Measurements from ENCODE around the gene EXOC3L4.

The EXOC3L4 gene

GRCh38 chr14:103133210-103134140 lies 39.0 kb downstream of the EXOC3L4 start:
- no peak for DNase-seq (ENCODE audit: low read depth)

DNA sequence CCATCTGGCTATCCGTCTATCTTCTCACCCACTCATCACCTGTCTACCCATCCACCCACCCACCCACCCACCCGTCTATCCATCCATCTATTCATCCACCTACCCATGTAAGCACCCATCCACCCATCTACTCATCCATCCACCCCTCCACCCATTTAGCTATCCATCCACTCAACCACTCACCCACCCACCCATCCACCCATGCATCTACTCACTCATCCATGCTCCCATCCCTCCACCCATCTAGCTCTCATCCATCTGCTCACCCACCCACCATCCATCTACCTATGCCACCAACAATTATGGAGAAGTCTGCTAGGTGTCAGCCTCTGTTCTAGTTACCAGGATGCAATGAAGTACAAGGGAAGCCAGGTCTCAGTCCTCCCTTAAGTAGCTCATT lies 39.9 kb downstream of the EXOC3L4 start:
- no peak for DNase-seq (ENCODE audit: low read depth)

DNA sequence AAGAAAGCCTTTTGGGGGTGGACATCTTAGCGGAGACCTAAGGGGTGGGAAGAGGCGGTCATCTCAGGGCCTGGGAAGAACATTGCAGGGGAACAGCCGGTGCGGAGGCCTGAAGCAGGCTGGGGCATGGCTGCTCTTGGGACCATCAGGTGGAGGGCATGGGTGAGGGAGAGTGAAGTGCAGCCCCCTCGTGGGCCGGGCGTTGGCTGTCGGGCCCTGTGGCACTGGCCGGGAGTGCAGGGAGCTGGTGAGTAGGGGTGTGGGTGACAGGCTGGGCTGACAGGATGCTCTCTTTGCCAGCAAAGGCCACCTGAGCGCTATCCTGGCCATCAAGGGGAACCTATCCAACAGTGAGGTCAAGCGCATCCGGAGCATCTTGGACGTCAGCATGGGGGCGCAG lies 40.4 kb downstream of the EXOC3L4 start:
- no peak for DNase-seq (ENCODE audit: low read depth)

GRCh38 chr14:103135333-103136260 lies 41.1 kb downstream of the EXOC3L4 start:
- no peak for DNase-seq (ENCODE audit: low read depth)

DNA sequence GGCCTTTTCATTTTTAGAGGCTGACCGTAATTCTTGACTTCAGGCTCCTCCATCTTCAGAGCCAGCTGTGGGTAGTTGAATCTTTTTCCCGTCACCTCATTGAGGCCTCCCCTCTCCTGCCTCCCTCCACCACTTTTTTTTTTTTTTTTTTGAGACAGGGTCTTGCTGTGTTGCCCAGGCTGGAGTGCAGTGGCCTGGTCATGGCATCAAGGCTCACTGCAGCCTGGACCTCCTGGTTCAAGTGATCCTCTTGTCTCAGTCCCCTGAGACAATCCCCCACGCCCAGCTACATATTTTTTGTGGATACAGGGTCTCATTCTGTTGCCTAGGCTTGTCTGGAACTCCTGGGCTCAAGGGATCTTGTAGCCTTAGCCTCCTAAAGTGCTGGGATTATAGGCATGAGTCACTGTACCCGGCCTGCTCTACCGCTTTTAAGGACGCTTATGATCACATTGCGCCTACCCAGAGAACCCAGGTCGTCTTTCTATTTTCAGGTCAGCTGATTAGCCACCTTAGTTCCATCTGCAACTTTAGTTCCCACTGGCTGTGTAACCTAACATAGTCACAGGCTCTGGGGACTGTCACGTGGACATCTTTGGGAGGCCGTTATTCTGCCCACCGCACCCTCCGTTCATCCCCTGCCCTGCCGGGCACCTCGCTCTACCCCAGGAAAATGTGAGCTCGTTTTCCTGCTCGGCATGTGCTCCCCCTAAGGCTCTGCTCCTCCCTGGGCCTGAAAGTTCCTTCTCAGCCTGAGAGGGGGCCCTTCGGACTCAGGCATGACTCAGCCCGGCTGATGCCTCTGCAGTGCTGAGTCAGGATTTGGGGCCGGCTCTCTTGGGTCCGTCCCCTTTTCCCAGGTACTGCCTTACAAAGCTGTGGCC lies 42.1 kb downstream of the EXOC3L4 start:
- DNase-seq (ENCODE audit: low read depth): peak; percentile 68

DNA sequence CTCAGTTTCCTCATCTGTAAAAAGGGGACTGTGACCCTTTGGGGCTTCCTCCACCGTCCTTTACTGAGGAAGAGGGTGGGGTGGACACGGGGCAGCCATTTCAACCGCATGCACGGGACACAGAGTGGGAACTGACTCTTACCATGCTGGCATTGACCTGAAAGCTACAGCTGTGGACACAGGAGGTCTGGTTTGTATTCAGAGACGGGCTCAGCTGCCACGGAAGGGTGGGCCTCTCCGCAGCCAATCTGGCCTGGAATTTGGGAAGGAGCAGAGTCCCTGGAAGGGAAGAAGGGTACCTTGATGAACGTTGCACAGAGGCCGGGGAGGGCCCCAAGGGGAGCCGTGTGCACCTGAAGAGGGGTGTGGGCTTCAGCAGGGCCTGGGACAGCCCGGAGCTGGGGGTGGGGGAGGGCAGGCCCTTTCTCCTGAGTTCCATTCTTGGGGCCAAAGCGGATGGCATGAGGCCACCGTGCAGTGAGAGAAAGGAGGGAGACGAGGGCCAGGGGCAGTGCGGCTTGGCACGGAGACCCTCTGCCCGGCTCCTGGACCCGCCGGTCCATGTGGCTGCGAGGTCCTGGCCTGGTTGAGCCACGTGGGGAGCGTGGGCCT lies 43.3 kb downstream of the EXOC3L4 start:
- no peak for DNase-seq (ENCODE audit: low read depth)

DNA sequence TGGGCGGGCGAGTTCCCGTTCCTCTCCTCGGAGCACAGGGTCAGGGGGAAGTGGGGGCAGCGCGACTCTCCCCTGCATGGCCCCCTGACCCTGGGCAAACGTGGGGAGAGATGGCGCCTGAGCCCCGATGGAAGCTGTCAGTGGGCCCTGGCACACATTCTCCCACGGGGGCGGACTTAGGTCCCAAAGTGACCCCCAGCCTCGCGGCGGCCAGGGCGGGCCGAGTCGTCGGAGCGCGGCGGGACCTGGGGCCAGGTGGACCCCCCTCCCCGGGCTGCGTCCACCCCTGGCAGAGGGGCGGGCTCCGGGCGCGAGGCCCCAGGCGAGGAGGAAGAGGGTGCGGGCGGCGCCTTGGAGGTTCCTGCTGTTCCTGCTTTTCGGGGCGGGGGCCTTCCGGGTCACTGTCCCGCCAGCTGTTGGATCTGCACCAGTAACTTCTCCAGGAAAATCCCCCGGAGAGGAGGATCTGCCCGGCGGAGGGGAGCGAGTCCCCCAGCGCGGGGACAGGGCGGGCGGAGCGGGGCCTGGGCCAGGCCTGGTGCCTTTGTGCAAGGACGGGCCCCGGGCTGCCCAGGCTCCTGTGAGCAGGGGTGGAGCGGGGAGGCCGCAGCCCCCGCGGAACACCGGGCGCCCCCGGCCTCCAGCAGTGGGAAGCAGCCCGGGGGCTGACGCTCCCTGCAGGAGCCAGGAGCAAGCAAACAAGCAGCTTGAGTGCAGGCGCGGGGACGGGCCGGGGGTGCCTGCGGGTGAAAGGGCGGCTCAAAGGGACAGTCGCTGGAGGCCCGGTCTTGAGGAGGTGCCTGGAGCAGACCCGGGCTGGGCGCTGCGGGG lies 44.0 kb downstream of the EXOC3L4 start:
- DNase-seq (ENCODE audit: low read depth): no peak

GRCh38 chr14:103139132-103140025 lies 44.9 kb downstream of the EXOC3L4 start:
- DNase-seq (ENCODE audit: low read depth): no peak

DNA sequence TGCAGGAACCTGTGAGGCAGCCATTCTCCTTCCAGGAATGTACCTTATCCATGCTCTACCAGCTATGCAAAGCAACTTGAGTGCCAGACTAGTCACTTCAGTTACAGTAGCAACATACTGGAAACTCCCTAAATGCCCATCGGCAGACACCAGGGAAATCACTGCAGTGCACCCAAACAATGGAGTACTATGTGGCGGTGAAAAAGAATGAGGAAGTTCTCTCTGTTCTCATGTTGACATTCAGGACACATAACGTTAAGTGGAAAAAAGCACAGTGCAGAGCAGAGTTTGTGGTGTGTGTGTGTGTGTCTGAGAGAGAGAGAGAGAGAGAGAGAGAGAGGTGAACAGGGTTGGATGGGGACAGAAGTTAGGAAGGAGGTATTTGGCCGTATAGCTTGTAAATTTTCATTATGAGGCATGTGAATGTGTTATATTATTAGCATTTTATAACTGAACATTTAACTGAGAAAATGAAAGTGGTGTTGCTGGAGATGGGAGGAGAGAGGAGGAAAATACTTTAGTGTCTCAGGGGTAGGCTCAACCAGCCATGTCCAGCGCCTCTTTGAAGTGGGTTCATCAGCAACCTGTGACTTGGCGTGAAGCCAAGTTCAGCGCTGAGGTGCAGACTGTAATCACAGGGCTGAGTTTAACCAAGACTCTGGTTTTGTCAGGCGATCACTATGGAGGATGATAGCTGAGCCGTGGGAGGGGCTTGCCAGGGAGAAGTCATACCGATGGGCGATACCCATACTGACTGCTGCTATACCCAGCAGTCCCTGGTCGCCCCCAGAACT lies 46.0 kb downstream of the EXOC3L4 start:
- no peak for DNase-seq (ENCODE audit: low read depth)

GRCh38 chr14:103141117-103141796 lies 46.7 kb downstream of the EXOC3L4 start:
- DNase-seq (ENCODE audit: low read depth): peak; percentile 54

GRCh38 chr14:103142026-103142425 lies 47.5 kb downstream of the EXOC3L4 start:
- no peak for DNase-seq (ENCODE audit: low read depth)

- DNase-seq (ENCODE audit: low read depth): no peak
Measured at GRCh38 chr14:103142721-103143302, 48.3 kb downstream of the EXOC3L4 start.

- DNase-seq (ENCODE audit: low read depth): peak; percentile 79
Measured at GRCh38 chr14:103143506-103143905, 49.0 kb downstream of the EXOC3L4 start.

GRCh38 chr14:103144085-103144484 lies 49.6 kb downstream of the EXOC3L4 start:
- peak; percentile 69 for DNase-seq (ENCODE audit: low read depth)

GRCh38 chr14:103146141-103146709 lies 51.7 kb downstream of the EXOC3L4 start:
- no peak for DNase-seq (ENCODE audit: low read depth)

- DNase-seq (ENCODE audit: low read depth): peak; percentile 27
Measured at GRCh38 chr14:103149351-103150237, 55.1 kb downstream of the EXOC3L4 start.

Data from amniotic epithelial cell (primary cell).